Measurements from ENCODE around the gene RAB17.
"Not testable (repeated sequence)": the region's sequence is repeated elsewhere in the genome, so short reads cannot be mapped to it uniquely, and the experiment has no call there.

Gene RAB17

GRCh38 chr2:237606522-237606921 is 16.0 kb upstream of the RAB17 start:
- not testable (repeated sequence) for H3K36me3 ChIP-seq (ENCODE audit: control insufficient read depth, insufficient read depth, low read length); H3K9me3 ChIP-seq (ENCODE audit: control insufficient read depth, insufficient read depth, low read length); H3K4me1 ChIP-seq (ENCODE audit: control insufficient read depth, insufficient read depth, low read length); DNase-seq (ENCODE audit: low read depth, low spot score); H3K27me3 ChIP-seq (ENCODE audit: control insufficient read depth, insufficient read depth, low read length); H3K27ac ChIP-seq (ENCODE audit: low read length); H3K4me3 ChIP-seq (ENCODE audit: low read length)
- no CpG with 5 or more reads among the region's 4 CpGs for WGBS (ENCODE audit: insufficient coverage, insufficient read length)

DNA sequence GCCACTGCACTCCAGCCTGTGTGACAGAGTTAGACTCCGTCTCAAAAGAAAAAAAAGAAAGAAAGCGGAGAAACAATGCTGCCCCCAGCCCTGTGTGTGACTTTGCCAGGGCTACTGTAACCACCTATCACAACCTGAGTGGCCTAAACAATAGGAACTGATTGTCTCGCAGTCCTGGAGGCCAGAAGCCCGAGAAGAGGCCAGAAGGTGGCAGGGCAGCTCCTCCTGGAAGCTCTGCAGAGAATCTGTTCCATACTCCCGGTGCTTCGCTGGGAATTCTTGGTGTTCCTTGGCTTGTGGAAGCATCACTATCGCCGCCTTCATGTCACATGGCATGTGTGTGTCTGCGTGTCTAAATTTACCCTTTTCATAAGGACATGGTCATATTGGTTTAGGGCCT is 14.4 kb upstream of the RAB17 start:
- DNase-seq (ENCODE audit: low read depth, low spot score) = no peak
- no peak overlapping the region for H3K4me3 ChIP-seq (ENCODE audit: low read length)
- WGBS (ENCODE audit: insufficient coverage, insufficient read length) = no CpG with 5 or more reads among the region's 9 CpGs
- H3K4me1 ChIP-seq (ENCODE audit: control insufficient read depth, insufficient read depth, low read length) = peaks cover 8% of the 10 kb centered on the region; the same call in 1 of the 2 replicates
- H3K9me3 ChIP-seq (ENCODE audit: control insufficient read depth, insufficient read depth, low read length) = no peaks in the 10 kb centered on the region
- H3K36me3 ChIP-seq (ENCODE audit: control insufficient read depth, insufficient read depth, low read length) = no peaks in the 10 kb centered on the region
- no peak overlapping the region for H3K27ac ChIP-seq (ENCODE audit: low read length)
- H3K27me3 ChIP-seq (ENCODE audit: control insufficient read depth, insufficient read depth, low read length) = no peaks in the 10 kb centered on the region

GRCh38 chr2:237604391-237604790 is 13.9 kb upstream of the RAB17 start:
- no CpG with 5 or more reads among the region's 11 CpGs for WGBS (ENCODE audit: insufficient coverage, insufficient read length)
- peaks cover 8% of the 10 kb centered on the region; the same call in 1 of the 2 replicates for H3K4me1 ChIP-seq (ENCODE audit: control insufficient read depth, insufficient read depth, low read length)
- no peaks in the 10 kb centered on the region for H3K9me3 ChIP-seq (ENCODE audit: control insufficient read depth, insufficient read depth, low read length)
- H3K36me3 ChIP-seq (ENCODE audit: control insufficient read depth, insufficient read depth, low read length) = no peaks in the 10 kb centered on the region
- DNase-seq (ENCODE audit: low read depth, low spot score) = no peak
- no peaks in the 10 kb centered on the region for H3K27me3 ChIP-seq (ENCODE audit: control insufficient read depth, insufficient read depth, low read length)
- H3K4me3 ChIP-seq (ENCODE audit: low read length) = no peak overlapping the region
- no peak overlapping the region for H3K27ac ChIP-seq (ENCODE audit: low read length)

GRCh38 chr2:237603718-237604362 is 13.3 kb upstream of the RAB17 start:
- Histone ChIP-seq H3K4me1 (ENCODE audit: control insufficient read depth, insufficient read depth, low read length) (peaks cover 8% of the 10 kb centered on the region; the same call in 1 of the 2 replicates), H3K4me3 (ENCODE audit: low read length) (no peak overlapping the region), H3K27me3 (ENCODE audit: control insufficient read depth, insufficient read depth, low read length) (no peaks in the 10 kb centered on the region), H3K27ac (ENCODE audit: low read length) (no peak overlapping the region), H3K36me3 (ENCODE audit: control insufficient read depth, insufficient read depth, low read length) (no peaks in the 10 kb centered on the region), H3K9me3 (ENCODE audit: control insufficient read depth, insufficient read depth, low read length) (no peaks in the 10 kb centered on the region)
- whole genome bisulfite sequencing (ENCODE audit: insufficient coverage, insufficient read length) = no CpG with 5 or more reads among the region's 15 CpGs
- no peak for DNase-seq (ENCODE audit: low read depth, low spot score)

DNA sequence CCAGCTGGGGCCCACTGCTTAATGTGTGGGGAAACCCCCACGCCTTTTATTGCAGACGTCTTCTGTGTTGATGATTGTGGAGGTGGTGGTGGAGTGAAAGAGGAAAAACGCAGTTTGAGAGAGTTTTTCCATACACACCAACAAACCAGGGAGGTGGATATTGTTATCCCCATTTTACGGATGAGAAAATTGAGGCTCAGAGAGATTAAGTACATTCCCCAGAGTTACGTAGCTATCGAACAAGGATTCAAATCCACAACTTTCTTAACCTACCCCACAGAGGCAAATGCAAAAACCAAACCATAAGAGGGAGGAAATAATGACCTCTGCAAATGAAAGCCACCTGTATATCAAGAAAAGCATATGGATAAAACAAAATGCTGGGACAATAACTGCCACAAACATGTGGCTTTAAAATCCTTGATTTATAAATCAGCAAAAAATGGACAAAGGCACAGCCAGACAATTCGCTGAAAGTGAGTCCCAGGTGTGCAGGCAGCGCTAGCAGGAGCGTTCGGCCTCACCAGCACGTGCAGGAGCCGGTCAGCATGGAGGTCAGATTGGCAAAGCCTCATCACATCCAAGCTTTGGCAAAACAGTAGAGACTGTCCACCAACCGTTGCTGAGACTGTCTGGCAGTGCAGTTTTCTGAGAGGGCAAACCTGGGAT is 12.6 kb upstream of the RAB17 start:
- H3K36me3 ChIP-seq (ENCODE audit: control insufficient read depth, insufficient read depth, low read length) = no peaks in the 10 kb centered on the region
- no CpG with 5 or more reads among the region's 13 CpGs for WGBS (ENCODE audit: insufficient coverage, insufficient read length)
- H3K27me3 ChIP-seq (ENCODE audit: control insufficient read depth, insufficient read depth, low read length) = no peaks in the 10 kb centered on the region
- peaks cover 8% of the 10 kb centered on the region; the same call in 1 of the 2 replicates for H3K4me1 ChIP-seq (ENCODE audit: control insufficient read depth, insufficient read depth, low read length)
- no peaks in the 10 kb centered on the region for H3K9me3 ChIP-seq (ENCODE audit: control insufficient read depth, insufficient read depth, low read length)
- H3K27ac ChIP-seq (ENCODE audit: low read length) = no peak overlapping the region
- no peak for DNase-seq (ENCODE audit: low read depth, low spot score)
- no peak overlapping the region for H3K4me3 ChIP-seq (ENCODE audit: low read length)

DNA sequence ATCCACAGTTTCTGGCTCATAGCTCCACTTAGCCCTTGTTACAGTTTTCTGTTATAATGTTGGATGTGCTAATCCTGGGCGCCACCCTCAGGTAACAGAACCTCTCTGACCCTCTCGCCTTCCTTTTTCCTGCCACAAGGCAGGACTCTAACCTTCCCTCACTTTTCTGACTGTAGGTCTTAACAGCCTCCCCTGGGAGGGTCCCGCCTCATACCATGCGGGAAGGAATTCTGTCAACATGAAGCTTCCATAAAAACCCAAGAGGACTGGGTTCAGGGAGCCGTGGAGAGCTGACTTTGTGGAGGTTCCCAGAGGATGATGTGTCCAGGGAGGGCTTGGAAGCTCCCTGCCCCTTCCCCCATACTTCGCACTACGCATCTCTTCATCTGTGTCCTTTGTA is 11.9 kb upstream of the RAB17 start:
- Histone ChIP-seq H3K9me3 (ENCODE audit: control insufficient read depth, insufficient read depth, low read length) (no peaks in the 10 kb centered on the region), H3K27me3 (ENCODE audit: control insufficient read depth, insufficient read depth, low read length) (no peaks in the 10 kb centered on the region), H3K36me3 (ENCODE audit: control insufficient read depth, insufficient read depth, low read length) (no peaks in the 10 kb centered on the region), H3K27ac (ENCODE audit: low read length) (no peak overlapping the region), H3K4me3 (ENCODE audit: low read length) (no peak overlapping the region), H3K4me1 (ENCODE audit: control insufficient read depth, insufficient read depth, low read length) (peaks cover 11% of the 10 kb centered on the region; the same call in 1 of the 2 replicates)
- no peak for DNase-seq (ENCODE audit: low read depth, low spot score)
- no CpG with 5 or more reads among the region's 7 CpGs for WGBS (ENCODE audit: insufficient coverage, insufficient read length)

- no peak overlapping the region for H3K27ac ChIP-seq (ENCODE audit: low read length)
- H3K36me3 ChIP-seq (ENCODE audit: control insufficient read depth, insufficient read depth, low read length) = no peaks in the 10 kb centered on the region
- no peaks in the 10 kb centered on the region for H3K9me3 ChIP-seq (ENCODE audit: control insufficient read depth, insufficient read depth, low read length)
- no peak overlapping the region for H3K4me3 ChIP-seq (ENCODE audit: low read length)
- H3K4me1 ChIP-seq (ENCODE audit: control insufficient read depth, insufficient read depth, low read length) = peaks cover 11% of the 10 kb centered on the region; the same call in 1 of the 2 replicates
- no CpG with 5 or more reads among the region's 14 CpGs for WGBS (ENCODE audit: insufficient coverage, insufficient read length)
- no peaks in the 10 kb centered on the region for H3K27me3 ChIP-seq (ENCODE audit: control insufficient read depth, insufficient read depth, low read length)
- DNase-seq (ENCODE audit: low read depth, low spot score) = no peak
These were observed 11.1 kb upstream of the RAB17 start for GRCh38 chr2:237601453-237602116.

GRCh38 chr2:237600205-237600846 is 9.8 kb upstream of the RAB17 start:
- no CpG with 5 or more reads among the region's 16 CpGs for WGBS (ENCODE audit: insufficient coverage, insufficient read length)
- Histone ChIP-seq H3K4me3 (ENCODE audit: low read length) (no peak overlapping the region), H3K27me3 (ENCODE audit: control insufficient read depth, insufficient read depth, low read length) (no peaks in the 10 kb centered on the region), H3K9me3 (ENCODE audit: control insufficient read depth, insufficient read depth, low read length) (no peaks in the 10 kb centered on the region), H3K4me1 (ENCODE audit: control insufficient read depth, insufficient read depth, low read length) (peaks cover 12% of the 10 kb centered on the region), H3K27ac (ENCODE audit: low read length) (no peak overlapping the region), H3K36me3 (ENCODE audit: control insufficient read depth, insufficient read depth, low read length) (no peaks in the 10 kb centered on the region)
- no peak for DNase-seq (ENCODE audit: low read depth, low spot score)

GRCh38 chr2:237599465-237600110 is 9.1 kb upstream of the RAB17 start:
- Histone ChIP-seq H3K4me1 (ENCODE audit: control insufficient read depth, insufficient read depth, low read length) (peaks cover 14% of the 10 kb centered on the region), H3K4me3 (ENCODE audit: low read length) (no peak overlapping the region), H3K9me3 (ENCODE audit: control insufficient read depth, insufficient read depth, low read length) (no peaks in the 10 kb centered on the region), H3K36me3 (ENCODE audit: control insufficient read depth, insufficient read depth, low read length) (no peaks in the 10 kb centered on the region), H3K27ac (ENCODE audit: low read length) (no peak overlapping the region), H3K27me3 (ENCODE audit: control insufficient read depth, insufficient read depth, low read length) (no peaks in the 10 kb centered on the region)
- no CpG with 5 or more reads among the region's 9 CpGs for WGBS (ENCODE audit: insufficient coverage, insufficient read length)
- DNase-seq (ENCODE audit: low read depth, low spot score) = no peak
